ENCODE data around the gene FBXO42. TPM values are rescaled to one million over a fixed set of nuclear protein-coding genes. Genes with fewer than 3 reads are reported as not detected.

The FBXO42 gene
- total and polyA plus RNA-seq, 2 of the 8 experiments (the other 6 are each of a cell fraction or from before 2014, with no cell fraction given), result 15.1 to 17.0 TPM

- TF ChIP-seq CHD7 (IDR thresholded peaks at IDR 0.05; ENCODE audit: insufficient replicate concordance, low read length) (no peak), EGR1 (IDR thresholded peaks at IDR 0.05; ENCODE audit: borderline replicate concordance, low read depth, low read length) (no peak)
Observed at GRCh38 chr1:16245476-16246196, 106.6 kb downstream of the FBXO42 start (continued).
